ENCODE data around the gene ELMO1.

ELMO1 gene

DNA sequence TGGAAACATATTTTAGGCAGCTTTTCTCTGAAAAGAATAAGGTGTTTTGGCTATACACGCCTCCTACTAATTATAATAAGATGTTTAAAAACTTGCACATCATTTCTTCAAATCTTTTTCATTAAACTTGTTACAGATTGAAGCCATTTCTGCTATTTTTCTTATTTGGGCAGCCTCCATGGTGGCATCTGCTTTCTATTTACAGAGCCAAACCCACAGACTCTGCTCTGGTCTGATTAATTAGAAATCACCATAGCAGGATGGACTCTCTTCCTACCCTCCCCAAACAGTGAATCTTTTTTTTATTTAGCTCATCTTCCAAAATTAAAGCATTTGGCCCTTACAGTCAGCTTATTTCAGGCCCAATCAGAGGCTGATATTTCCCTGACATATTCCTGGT lies 638.6 kb downstream of the ELMO1 start:
- H3K4me3 ChIP-seq (ENCODE audit: low read depth in 1 of 2, low read length in 2 of 2) = no peak overlapping the region
- no peaks in the 10 kb centered on the region for H3K79me2 ChIP-seq (ENCODE audit: insufficient read depth, low read length)
- no peaks in the 10 kb centered on the region for H3K27me3 ChIP-seq (ENCODE audit: insufficient read depth, low read length, poor library complexity)
- H3K4me1 ChIP-seq (ENCODE audit: insufficient read depth, low read length) = no peaks in the 10 kb centered on the region; the same call in 1 of the 2 replicates
- no peak overlapping the region for H3K9ac ChIP-seq (ENCODE audit: low read depth, low read length)
- ATAC-seq (ENCODE audit: insufficient read depth, low read depth) (no peak), DNase-seq (no peak)
- TF ChIP-seq, protein P1, sequence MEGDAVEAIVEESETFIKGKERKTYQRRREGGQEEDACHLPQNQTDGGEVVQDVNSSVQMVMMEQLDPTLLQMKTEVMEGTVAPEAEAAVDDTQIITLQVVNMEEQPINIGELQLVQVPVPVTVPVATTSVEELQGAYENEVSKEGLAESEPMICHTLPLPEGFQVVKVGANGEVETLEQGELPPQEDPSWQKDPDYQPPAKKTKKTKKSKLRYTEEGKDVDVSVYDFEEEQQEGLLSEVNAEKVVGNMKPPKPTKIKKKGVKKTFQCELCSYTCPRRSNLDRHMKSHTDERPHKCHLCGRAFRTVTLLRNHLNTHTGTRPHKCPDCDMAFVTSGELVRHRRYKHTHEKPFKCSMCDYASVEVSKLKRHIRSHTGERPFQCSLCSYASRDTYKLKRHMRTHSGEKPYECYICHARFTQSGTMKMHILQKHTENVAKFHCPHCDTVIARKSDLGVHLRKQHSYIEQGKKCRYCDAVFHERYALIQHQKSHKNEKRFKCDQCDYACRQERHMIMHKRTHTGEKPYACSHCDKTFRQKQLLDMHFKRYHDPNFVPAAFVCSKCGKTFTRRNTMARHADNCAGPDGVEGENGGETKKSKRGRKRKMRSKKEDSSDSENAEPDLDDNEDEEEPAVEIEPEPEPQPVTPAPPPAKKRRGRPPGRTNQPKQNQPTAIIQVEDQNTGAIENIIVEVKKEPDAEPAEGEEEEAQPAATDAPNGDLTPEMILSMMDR (IDR thresholded peaks at IDR 0.05; ENCODE audit: borderline replicate concordance, extremely low read depth, low read length, poor library complexity, severe bottlenecking) = no peak
- no peak for TF ChIP-seq EZH2 (IDR thresholded peaks at IDR 0.05; ENCODE audit: borderline replicate concordance, low read depth, low read length, severe bottlenecking)
- H3K27ac ChIP-seq (ENCODE audit: low read length) = no peak overlapping the region
- H3K4me2 ChIP-seq (ENCODE audit: insufficient read depth, low read length) = no peak overlapping the region
- no peaks in the 10 kb centered on the region for H4K20me1 ChIP-seq (ENCODE audit: insufficient read depth, low read length)
- H2AFZ ChIP-seq (ENCODE audit: low read depth, low read length) = no peak overlapping the region
- H3K9me3 ChIP-seq (ENCODE audit: insufficient read depth, low read length, severe bottlenecking) = no peaks in the 10 kb centered on the region
- H3K36me3 ChIP-seq (ENCODE audit: insufficient read depth, low read length) = no peaks in the 10 kb centered on the region

DNA sequence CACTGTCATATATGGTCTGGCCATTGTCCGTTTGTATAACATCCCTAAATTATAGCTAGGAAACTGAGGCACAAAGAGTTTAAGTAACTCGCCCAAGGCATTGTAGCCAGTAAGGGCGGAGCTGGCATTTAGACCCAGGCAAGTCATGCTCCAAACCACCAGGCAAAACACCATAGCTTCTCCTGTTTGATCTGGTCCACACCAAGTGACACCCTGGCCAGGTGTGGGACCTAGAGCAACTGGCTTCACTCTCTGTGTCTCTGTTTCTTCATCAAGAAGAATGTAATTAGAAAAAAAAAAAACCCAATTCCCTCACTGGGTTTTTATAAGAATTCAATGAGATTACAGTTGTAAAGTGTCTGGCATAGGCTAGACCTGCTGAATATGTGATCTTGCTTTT lies 639.2 kb downstream of the ELMO1 start:
- Histone ChIP-seq H3K36me3 (ENCODE audit: insufficient read depth, low read length) (no peaks in the 10 kb centered on the region), H3K27ac (ENCODE audit: low read length) (no peak overlapping the region), H3K9me3 (ENCODE audit: insufficient read depth, low read length, severe bottlenecking) (no peaks in the 10 kb centered on the region), H3K79me2 (ENCODE audit: insufficient read depth, low read length) (no peaks in the 10 kb centered on the region), H3K4me3 (ENCODE audit: low read depth in 1 of 2, low read length in 2 of 2) (no peak overlapping the region), H3K4me2 (ENCODE audit: insufficient read depth, low read length) (no peak overlapping the region), H4K20me1 (ENCODE audit: insufficient read depth, low read length) (no peaks in the 10 kb centered on the region), H2AFZ (ENCODE audit: low read depth, low read length) (no peak overlapping the region), H3K9ac (ENCODE audit: low read depth, low read length) (no peak overlapping the region), H3K4me1 (ENCODE audit: insufficient read depth, low read length) (no peaks in the 10 kb centered on the region; the same call in 1 of the 2 replicates), H3K27me3 (ENCODE audit: insufficient read depth, low read length, poor library complexity) (no peaks in the 10 kb centered on the region)
- ATAC-seq (ENCODE audit: insufficient read depth, low read depth) (no peak), DNase-seq (no peak)
- TF ChIP-seq, protein P1 (IDR thresholded peaks at IDR 0.05; ENCODE audit: borderline replicate concordance, extremely low read depth, low read length, poor library complexity, severe bottlenecking) = no peak
- no peak for TF ChIP-seq EZH2 (IDR thresholded peaks at IDR 0.05; ENCODE audit: borderline replicate concordance, low read depth, low read length, severe bottlenecking)

- DNase-seq = no peak
- H3K9ac ChIP-seq (ENCODE audit: low read depth, low read length) = no peak overlapping the region
- H3K27me3 ChIP-seq (ENCODE audit: insufficient read depth, low read length, poor library complexity) = no peaks in the 10 kb centered on the region
- H4K20me1 ChIP-seq (ENCODE audit: insufficient read depth, low read length) = no peaks in the 10 kb centered on the region
- H2AFZ ChIP-seq (ENCODE audit: low read depth, low read length) = no peak overlapping the region
- TF ChIP-seq EZH2 (IDR thresholded peaks at IDR 0.05; ENCODE audit: borderline replicate concordance, low read depth, low read length, severe bottlenecking) = no peak
- TF ChIP-seq, protein P1 (IDR thresholded peaks at IDR 0.05; ENCODE audit: borderline replicate concordance, extremely low read depth, low read length, poor library complexity, severe bottlenecking) = no peak
- H3K4me3 ChIP-seq (ENCODE audit: low read depth in 1 of 2, low read length in 2 of 2) = no peak overlapping the region
- H3K27ac ChIP-seq (ENCODE audit: low read length) = no peak overlapping the region
- no peaks in the 10 kb centered on the region; the same call in 1 of the 2 replicates for H3K4me1 ChIP-seq (ENCODE audit: insufficient read depth, low read length)
- H3K4me2 ChIP-seq (ENCODE audit: insufficient read depth, low read length) = no peak overlapping the region
- no peaks in the 10 kb centered on the region for H3K9me3 ChIP-seq (ENCODE audit: insufficient read depth, low read length, severe bottlenecking)
- no peaks in the 10 kb centered on the region for H3K36me3 ChIP-seq (ENCODE audit: insufficient read depth, low read length)
- H3K79me2 ChIP-seq (ENCODE audit: insufficient read depth, low read length) = no peaks in the 10 kb centered on the region
- peak; percentile 58; the same call in 1 of the 3 replicates for ATAC-seq (ENCODE audit: insufficient read depth, low read depth)
Observed at GRCh38 chr7:36809086-36809485, 639.6 kb downstream of the ELMO1 start.

DNA sequence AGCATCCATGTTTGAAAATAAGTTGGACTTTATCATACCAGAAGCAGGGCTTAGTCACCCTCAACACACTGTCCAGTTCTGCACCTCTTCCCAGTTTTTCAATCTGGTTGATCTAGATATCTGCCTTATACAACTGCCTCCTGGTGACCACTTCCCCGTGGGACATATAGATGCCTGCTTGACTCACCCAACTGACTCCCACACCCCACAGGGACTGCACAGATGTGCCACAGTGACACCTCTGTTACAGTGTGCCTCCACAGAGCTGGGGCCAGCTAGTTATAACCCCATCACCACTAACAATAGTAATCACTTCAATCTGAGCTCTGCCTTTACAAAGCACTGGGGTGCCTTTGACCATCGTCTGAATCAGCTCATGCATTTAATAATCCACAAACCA lies 641.8 kb downstream of the ELMO1 start:
- H4K20me1 ChIP-seq (ENCODE audit: insufficient read depth, low read length) = no peaks in the 10 kb centered on the region
- DNase-seq (no peak), ATAC-seq (ENCODE audit: insufficient read depth, low read depth) (no peak)
- no peak for TF ChIP-seq EZH2 (IDR thresholded peaks at IDR 0.05; ENCODE audit: borderline replicate concordance, low read depth, low read length, severe bottlenecking)
- TF ChIP-seq, protein P1 (IDR thresholded peaks at IDR 0.05; ENCODE audit: borderline replicate concordance, extremely low read depth, low read length, poor library complexity, severe bottlenecking) = no peak
- H3K4me2 ChIP-seq (ENCODE audit: insufficient read depth, low read length) = no peak overlapping the region
- no peaks in the 10 kb centered on the region; the same call in 1 of the 2 replicates for H3K4me1 ChIP-seq (ENCODE audit: insufficient read depth, low read length)
- H3K9me3 ChIP-seq (ENCODE audit: insufficient read depth, low read length, severe bottlenecking) = no peaks in the 10 kb centered on the region
- no peak overlapping the region for H3K27ac ChIP-seq (ENCODE audit: low read length)
- H3K79me2 ChIP-seq (ENCODE audit: insufficient read depth, low read length) = no peaks in the 10 kb centered on the region
- H3K9ac ChIP-seq (ENCODE audit: low read depth, low read length) = no peak overlapping the region
- H3K4me3 ChIP-seq (ENCODE audit: low read depth in 1 of 2, low read length in 2 of 2) = no peak overlapping the region
- H3K36me3 ChIP-seq (ENCODE audit: insufficient read depth, low read length) = no peaks in the 10 kb centered on the region
- no peaks in the 10 kb centered on the region for H3K27me3 ChIP-seq (ENCODE audit: insufficient read depth, low read length, poor library complexity)
- no peak overlapping the region for H2AFZ ChIP-seq (ENCODE audit: low read depth, low read length)

Data from DND-41 (cell line).